ES-I3 (cell line): ENCODE data around the gene CDCA7.

ENCODE experiments used
- H3K36me3 ChIP-seq: 2 replicates; pipeline ENCODE4 v1.6.1; 2013; ENCODE audit warnings: mild to moderate bottlenecking, low read length, control low read depth, moderate library complexity; ENCODE audit not compliant: insufficient read depth
- H3K4me1 ChIP-seq: 2 replicates; pipeline ENCODE4 v1.6.1; 2013; ENCODE audit warnings: mild to moderate bottlenecking, control low read depth, low read length; ENCODE audit not compliant: insufficient read depth
- H3K9ac ChIP-seq: 2 replicates; pipeline ENCODE4 v1.6.1; 2013; ENCODE audit warnings: low read depth, mild to moderate bottlenecking, low read length, moderate library complexity
- H3K9me3 ChIP-seq: 2 replicates; pipeline ENCODE4 v1.6.1; 2013; ENCODE audit warnings: mild to moderate bottlenecking, low read length, moderate library complexity; ENCODE audit not compliant: control insufficient read depth, insufficient read depth

CDCA7 gene

DNA sequence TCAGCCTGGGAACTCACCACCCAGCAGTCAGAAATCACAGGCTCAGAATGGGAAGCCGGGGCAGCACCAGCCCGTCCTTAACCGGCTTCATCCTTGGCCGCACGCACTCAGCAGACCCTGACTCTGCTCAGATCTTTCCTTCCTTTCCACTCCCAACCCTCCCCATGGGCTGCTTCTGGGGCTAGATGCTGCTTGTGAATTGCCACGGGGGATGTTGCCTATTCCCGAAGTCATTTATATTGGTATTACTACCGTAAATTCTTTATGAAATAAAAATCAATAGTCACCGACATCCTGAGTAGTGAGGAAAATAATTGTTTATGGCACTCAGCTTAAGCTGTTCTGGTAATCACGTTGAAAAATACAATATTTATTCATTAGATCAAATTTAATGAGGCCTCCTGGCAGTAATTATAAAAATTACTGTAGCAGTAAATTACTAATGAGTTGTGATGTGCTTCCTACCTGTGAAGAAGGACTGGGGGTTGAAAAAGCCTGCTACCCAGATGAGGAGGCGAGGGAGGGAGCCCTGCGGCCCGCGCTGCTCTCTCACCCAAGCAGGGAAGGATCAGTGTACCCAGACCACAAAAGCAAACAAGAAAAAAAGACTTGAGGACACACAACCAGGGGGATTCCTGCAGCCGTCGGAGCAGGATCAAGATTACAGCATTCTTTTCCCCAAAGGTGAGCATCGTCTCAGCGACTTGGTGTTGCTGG, 31.5 kb downstream of the CDCA7 start:
- Histone ChIP-seq H3K9me3 (no peaks in the 10 kb centered on the region), H3K9ac (no peak overlapping the region), H3K36me3 (no peaks in the 10 kb centered on the region), H3K4me1 (no peaks in the 10 kb centered on the region)

DNA sequence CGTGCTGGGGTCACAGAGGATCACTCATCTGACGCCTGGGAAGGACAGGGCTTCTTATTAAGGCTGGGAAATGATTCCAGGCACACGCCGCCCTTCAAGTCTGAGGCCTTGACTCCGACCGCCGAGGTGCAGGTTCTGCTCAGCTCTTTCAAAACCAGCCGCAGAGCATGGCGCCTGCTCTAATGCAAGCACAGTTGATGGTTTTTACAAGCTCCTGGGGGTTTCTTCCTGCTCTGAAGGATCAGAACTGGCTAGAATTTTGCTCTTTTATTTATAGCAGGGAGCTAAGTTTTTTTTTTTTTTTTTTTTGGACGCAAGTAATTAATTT, 32.0 kb downstream of the CDCA7 start:
- no peak overlapping the region for H3K9ac ChIP-seq

GRCh38 chr2:173387079-173387478, 32.4 kb downstream of the CDCA7 start:
- Histone ChIP-seq H3K9ac (no peak overlapping the region), H3K4me1 (no peaks in the 10 kb centered on the region), H3K36me3 (no peaks in the 10 kb centered on the region), H3K9me3 (no peaks in the 10 kb centered on the region)

More for the DNA sequence above, 32.0 kb downstream of the CDCA7 start:
- no peaks in the 10 kb centered on the region for H3K9me3 ChIP-seq
- no peaks in the 10 kb centered on the region for H3K36me3 ChIP-seq
- H3K4me1 ChIP-seq, result no peaks in the 10 kb centered on the region

- no peaks in the 10 kb centered on the region for H3K36me3 ChIP-seq
- no peaks in the 10 kb centered on the region for H3K4me1 ChIP-seq
- H3K9ac ChIP-seq, result no peak overlapping the region
- no peaks in the 10 kb centered on the region for H3K9me3 ChIP-seq
Observed at GRCh38 chr2:173387660-173388059, 33.0 kb downstream of the CDCA7 start.

DNA sequence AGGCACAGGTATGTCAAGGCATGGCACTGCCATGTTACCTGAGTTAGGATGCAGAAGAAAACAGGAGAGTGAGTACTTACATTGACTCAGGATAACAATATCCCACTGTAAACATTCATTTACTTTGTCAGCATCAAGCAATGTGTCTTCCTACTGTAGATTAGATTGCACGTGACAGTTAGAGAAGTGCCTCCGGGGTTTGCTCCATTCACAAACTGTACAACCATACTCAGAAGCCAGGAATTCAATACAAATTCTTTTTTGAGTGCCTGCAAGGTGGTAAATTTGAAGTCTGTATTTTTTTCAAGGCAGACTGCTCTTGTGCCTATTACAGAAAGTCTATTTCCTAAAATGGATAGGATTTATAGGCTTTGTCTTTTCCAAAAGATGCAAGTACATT, 34.1 kb downstream of the CDCA7 start:
- H3K36me3 ChIP-seq, result no peaks in the 10 kb centered on the region
- no peaks in the 10 kb centered on the region for H3K4me1 ChIP-seq
- no peaks in the 10 kb centered on the region for H3K9me3 ChIP-seq
- no peak overlapping the region for H3K9ac ChIP-seq

GRCh38 chr2:173390036-173390435, 35.4 kb downstream of the CDCA7 start:
- no peaks in the 10 kb centered on the region for H3K36me3 ChIP-seq
- H3K4me1 ChIP-seq, result peaks cover 6% of the 10 kb centered on the region; the same call in 1 of the 2 replicates
- H3K9ac ChIP-seq, result no peak overlapping the region
- H3K9me3 ChIP-seq, result no peaks in the 10 kb centered on the region

DNA sequence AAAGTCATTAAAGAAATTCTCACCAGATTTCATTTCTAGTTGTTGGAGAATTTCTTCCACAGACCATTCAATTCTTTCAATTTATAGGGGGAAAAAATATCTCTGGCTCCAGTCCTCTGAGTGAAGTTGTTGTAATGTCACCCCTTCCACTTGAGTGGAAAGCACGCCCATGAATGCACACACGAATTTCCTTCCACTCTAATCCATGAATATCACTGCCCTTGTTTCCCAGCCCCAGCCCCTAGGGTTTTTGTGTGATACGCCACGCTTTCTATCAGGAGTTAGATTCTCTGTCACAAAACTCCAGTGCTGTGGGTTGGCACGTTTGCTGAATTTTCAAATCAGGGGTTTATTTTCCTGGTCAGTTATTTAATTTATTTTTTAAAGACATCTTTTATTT, 38.1 kb downstream of the CDCA7 start:
- no peaks in the 10 kb centered on the region for H3K9me3 ChIP-seq
- H3K9ac ChIP-seq, result no peak overlapping the region
- peaks cover 6% of the 10 kb centered on the region; the same call in 1 of the 2 replicates for H3K4me1 ChIP-seq
- no peaks in the 10 kb centered on the region for H3K36me3 ChIP-seq

DNA sequence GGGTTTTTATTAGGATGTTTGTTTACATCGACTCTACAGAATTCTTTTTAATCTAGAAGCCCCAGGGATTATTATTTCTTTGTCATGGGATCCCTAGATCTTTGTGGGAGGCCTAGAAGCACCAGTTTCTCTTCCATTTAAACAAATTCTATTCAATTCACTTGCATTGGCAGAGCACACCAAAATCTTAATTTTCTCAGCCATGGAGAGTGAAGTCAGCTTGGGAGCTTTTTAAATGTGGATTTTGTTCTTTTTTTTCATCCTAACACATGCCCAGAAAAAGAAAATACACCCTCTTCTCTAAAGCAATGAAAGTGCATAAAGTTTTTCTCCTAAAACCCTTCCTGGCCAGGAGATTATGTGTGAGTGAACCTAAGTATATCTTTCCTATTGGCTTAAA, 38.5 kb downstream of the CDCA7 start:
- no peaks in the 10 kb centered on the region for H3K9me3 ChIP-seq
- H3K36me3 ChIP-seq, result no peaks in the 10 kb centered on the region
- H3K9ac ChIP-seq, result no peak overlapping the region
- H3K4me1 ChIP-seq, result peaks cover 6% of the 10 kb centered on the region; the same call in 1 of the 2 replicates

DNA sequence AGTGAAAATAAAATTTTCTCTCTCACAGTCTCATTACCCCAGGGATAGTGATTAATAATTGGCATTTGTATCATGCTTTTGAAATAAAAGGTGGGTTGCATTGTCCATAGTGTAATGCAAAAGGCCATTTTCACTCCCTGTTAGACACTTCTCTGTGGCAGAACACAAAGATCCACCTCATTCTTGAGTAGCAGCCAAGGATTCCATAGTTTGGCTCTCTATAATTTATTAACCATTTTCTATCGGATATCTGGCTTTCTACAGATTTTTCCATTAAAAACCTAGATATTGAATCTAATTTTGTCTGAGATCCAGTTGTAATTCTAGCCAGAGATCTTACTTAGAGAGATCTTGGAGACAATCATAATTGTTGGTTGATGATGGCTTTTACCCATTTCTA, 39.0 kb downstream of the CDCA7 start:
- no peaks in the 10 kb centered on the region for H3K9me3 ChIP-seq
- no peaks in the 10 kb centered on the region for H3K36me3 ChIP-seq
- H3K9ac ChIP-seq, result no peak overlapping the region
- H3K4me1 ChIP-seq, result peaks cover 6% of the 10 kb centered on the region; the same call in 1 of the 2 replicates

DNA sequence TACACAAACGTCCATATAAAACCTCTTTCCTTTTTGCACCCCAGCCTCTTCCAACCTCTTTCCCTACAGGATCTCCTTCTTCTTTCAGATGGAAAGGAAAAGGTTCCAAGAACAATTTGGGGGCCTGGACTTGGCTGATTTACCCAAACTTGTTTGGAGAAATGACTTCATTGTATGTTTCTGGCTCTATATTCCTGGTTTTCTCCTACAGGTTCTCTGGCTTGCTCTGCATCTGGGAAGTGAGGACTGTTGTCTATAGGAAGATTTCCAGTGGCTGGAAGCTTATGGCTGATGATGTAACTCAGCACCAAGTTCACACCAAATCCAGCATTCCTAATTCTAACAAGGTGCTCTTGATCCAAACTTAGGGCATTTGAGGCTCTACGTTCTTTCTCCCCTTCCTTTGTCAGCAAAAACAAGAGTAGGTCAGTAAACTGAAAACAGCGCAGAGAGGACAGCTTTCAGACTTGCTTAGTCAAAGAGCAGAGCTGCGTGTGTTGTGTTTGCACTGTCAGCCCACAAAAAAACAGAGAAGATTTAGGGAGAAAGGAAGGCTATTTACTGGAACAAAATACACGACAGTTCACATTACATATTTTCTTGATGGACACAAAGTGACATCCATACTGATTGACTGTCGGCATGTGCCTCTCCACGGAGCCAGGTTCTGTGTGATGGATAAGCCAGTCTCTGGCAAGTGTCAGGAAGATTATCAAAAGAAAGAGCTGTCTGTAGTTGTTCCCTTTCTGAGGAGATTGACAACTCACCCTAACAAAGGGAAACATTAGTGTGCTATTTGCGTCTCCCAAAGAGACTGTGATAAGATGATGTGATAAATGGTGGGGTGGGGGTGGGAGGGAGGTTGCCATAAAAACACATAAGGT, 39.7 kb downstream of the CDCA7 start:
- Histone ChIP-seq H3K36me3 (no peaks in the 10 kb centered on the region), H3K9ac (no peak overlapping the region), H3K4me1 (peaks cover 6% of the 10 kb centered on the region; the same call in 1 of the 2 replicates), H3K9me3 (no peaks in the 10 kb centered on the region)

- Histone ChIP-seq H3K36me3 (no peaks in the 10 kb centered on the region), H3K9me3 (no peaks in the 10 kb centered on the region), H3K9ac (no peak overlapping the region), H3K4me1 (peaks cover 8% of the 10 kb centered on the region)
Observed at GRCh38 chr2:173395567-173396351, 41.1 kb downstream of the CDCA7 start.

DNA sequence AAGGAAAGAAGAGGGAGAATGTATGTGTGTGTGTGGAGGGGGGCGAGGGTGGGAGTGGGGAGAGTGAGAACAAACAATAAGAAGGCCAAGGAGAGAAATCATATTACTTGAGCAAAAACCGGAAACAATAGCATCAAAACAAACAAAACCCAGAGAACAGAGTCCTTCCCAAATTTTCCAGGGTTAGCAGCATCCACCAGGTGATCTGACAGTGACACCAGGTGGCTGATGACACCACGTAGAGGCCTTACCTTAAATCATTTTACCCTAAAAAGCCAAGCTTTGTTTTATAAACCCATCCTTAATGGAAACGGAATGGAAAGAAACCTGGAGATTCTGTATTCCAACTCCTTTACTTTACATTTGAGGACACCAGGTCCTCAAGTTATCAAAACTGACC, 42.9 kb downstream of the CDCA7 start:
- peaks cover 15% of the 10 kb centered on the region for H3K4me1 ChIP-seq
- no peak overlapping the region for H3K9ac ChIP-seq
- no peaks in the 10 kb centered on the region for H3K9me3 ChIP-seq
- no peaks in the 10 kb centered on the region for H3K36me3 ChIP-seq

GRCh38 chr2:173399229-173399628, 44.6 kb downstream of the CDCA7 start:
- Histone ChIP-seq H3K9me3 (no peaks in the 10 kb centered on the region), H3K4me1 (peaks cover 16% of the 10 kb centered on the region), H3K9ac (no peak overlapping the region), H3K36me3 (no peaks in the 10 kb centered on the region)

GRCh38 chr2:173400760-173401159, 46.1 kb downstream of the CDCA7 start:
- no peaks in the 10 kb centered on the region for H3K9me3 ChIP-seq
- H3K36me3 ChIP-seq, result no peaks in the 10 kb centered on the region
- peaks cover 13% of the 10 kb centered on the region; the same call in 1 of the 2 replicates for H3K4me1 ChIP-seq
- H3K9ac ChIP-seq, result peak overlapping the region; percentile 3; the same call in 1 of the 2 replicates
